Psoas muscle (tissue), 8 donors: ENCODE data around the gene COLEC12. TPM values are rescaled to one million over a fixed set of nuclear protein-coding genes. Genes with fewer than 3 reads are reported as not detected.
A peak's percentile ranks its signal among the peaks of the same experiment; 100 is the strongest.

Source experiments
- ATAC-seq, 4 donors: fragments of 200-7000 bp; cut with Tn5 transposase; one replicate each; pipeline ENCODE4 v1.9.1; 2020; ENCODE audit warnings: moderate library complexity in 3 of 4, mild to moderate bottlenecking in 2 of 4
- DNase-seq, 2 donors: peaks; one replicate each; pipeline ENCODE4 v3.0.0-alpha.2; 2020
- H3K27ac ChIP-seq: fragments of 200-600 bp; one replicate; pipeline ENCODE4 v1.8.0; 2022
- H3K27me3 ChIP-seq, 3 donors: fragments of 200-600 bp in 1 of 3; one replicate each; pipeline versions ENCODE4 v1.6.1 to v1.8.0; 2013 to 2022; ENCODE audit warnings: low read length in 2 of 3, mild to moderate bottlenecking in 2 of 3, moderate library complexity in 1 of 3; ENCODE audit not compliant: insufficient read depth in 3 of 3
- H3K36me3 ChIP-seq, 2 donors: fragments of 200-600 bp in 1 of 2; one replicate each; pipeline versions ENCODE4 v1.6.1 to v1.8.0; 2013 to 2022; ENCODE audit warnings: low read depth in 1 of 2, mild to moderate bottlenecking in 1 of 2, moderate library complexity in 1 of 2; ENCODE audit not compliant: insufficient read depth in 1 of 2
- H3K4me1 ChIP-seq: fragments of 200-600 bp; one replicate; pipeline ENCODE4 v1.8.0; 2022
- H3K4me3 ChIP-seq: fragments of 200-600 bp; one replicate; pipeline ENCODE4 v1.8.0; 2022; ENCODE audit warnings: mild to moderate bottlenecking
- H3K9me3 ChIP-seq: fragments of 200-600 bp; one replicate; pipeline ENCODE4 v1.8.0; 2022
- WGBS, 3 donors: extraction: QIAGEN DNeasy Blood & Tissue Kit; methylation state at CpG; one replicate each; pipeline versions ENCODE4 v1.1.6 to v1.1.7; 2013; 5-methylcytosine and 5-hydroxymethylcytosine counted together
- intact Hi-C, 2 donors: fragments of 100-400 bp; cut with DNase I; formaldehyde crosslinking; loops; one replicate each; pipeline versions ENCODE4 v1.11.0 to v1.14.2; 2022
- polyA plus RNA-seq, 3 donors: library from polyadenylated mRNA; stranded (reverse); fragments of 200-250 nt; gene quantifications; one replicate each; pipeline ENCODE4 v1.2.3, GENCODE V29; 2013
- total RNA-seq, 4 donors: library from RNA; stranded (reverse); fragmentation: NEBNext Ultra II Directional in 2 of 4; extraction: Animal tissue kit (Norgen Biotek cat#: 25700) in 2 of 4; gene quantifications; one replicate each; pipeline versions ENCODE4 v1.2.1 to v1.2.4, GENCODE V29; 2021 to 2023
- TF ChIP-seq, protein P1 (sequence below): fragments of 200-600 bp; IDR thresholded peaks from one replicate; pipeline ENCODE4 v1.8.0; 2022; ENCODE audit warnings: antibody characterized with exemption
- donor health status: healthy with polysubstance abuse.
- donor health status: DM: no; HTN: no; CAD: no; lungs with moderate emphysema.
- donor health status: Bipolar disorder and iron deficiency.
- donor health status: healthy.
- donor health status: DM: yes; HTN: yes; CAD: no.
- donor health status: DM: no; HTN: no; CAD: no.
- donor health status: DM: no; HTN: no; CAD: no.
- donor health status: DM: yes; HTN: yes; CAD: no.

The COLEC12 gene
- total and polyA plus RNA-seq, 7 donors = 0.80 to 6.4 (median 3.4) TPM

DNA sequence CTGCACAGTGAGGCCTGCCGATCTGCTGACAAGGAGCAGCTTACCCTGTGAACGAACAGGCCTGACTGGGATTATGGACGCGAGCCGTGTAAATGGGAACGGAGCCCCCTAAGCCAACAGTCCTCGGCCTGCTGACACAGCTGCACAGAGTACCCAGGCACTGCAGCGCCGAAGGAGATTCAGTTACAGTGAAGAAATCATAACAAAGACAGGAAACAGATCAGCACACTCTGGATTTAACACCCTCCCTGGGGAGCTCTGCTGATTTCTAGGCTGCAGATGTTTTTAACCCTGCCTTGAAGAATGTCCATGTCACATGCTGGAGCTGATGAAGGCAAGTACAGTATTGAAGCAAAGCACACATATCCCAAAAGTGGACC is 43.4 kb downstream of the COLEC12 start:
- DNase-seq (peak; percentile 46 to 80), ATAC-seq (peak; percentile 66 to 87 (median 82))
- Histone ChIP-seq H3K27ac (peak overlapping the region; percentile 30), H3K36me3 (no peaks in the 10 kb centered on the region), H3K4me3 (peak overlapping the region; percentile 36), H3K9me3 (peaks cover under 1% of the 10 kb centered on the region), H3K27me3 (peaks cover 0 to 6% (median 0%) of the 10 kb centered on the region in 3 donors), H3K4me1 (peaks cover 7% of the 10 kb centered on the region)
- WGBS, 3 donors = 0 to 4% (median 2%) methylated on average over 9 of the region's 9 CpGs
- TF ChIP-seq, protein P1, sequence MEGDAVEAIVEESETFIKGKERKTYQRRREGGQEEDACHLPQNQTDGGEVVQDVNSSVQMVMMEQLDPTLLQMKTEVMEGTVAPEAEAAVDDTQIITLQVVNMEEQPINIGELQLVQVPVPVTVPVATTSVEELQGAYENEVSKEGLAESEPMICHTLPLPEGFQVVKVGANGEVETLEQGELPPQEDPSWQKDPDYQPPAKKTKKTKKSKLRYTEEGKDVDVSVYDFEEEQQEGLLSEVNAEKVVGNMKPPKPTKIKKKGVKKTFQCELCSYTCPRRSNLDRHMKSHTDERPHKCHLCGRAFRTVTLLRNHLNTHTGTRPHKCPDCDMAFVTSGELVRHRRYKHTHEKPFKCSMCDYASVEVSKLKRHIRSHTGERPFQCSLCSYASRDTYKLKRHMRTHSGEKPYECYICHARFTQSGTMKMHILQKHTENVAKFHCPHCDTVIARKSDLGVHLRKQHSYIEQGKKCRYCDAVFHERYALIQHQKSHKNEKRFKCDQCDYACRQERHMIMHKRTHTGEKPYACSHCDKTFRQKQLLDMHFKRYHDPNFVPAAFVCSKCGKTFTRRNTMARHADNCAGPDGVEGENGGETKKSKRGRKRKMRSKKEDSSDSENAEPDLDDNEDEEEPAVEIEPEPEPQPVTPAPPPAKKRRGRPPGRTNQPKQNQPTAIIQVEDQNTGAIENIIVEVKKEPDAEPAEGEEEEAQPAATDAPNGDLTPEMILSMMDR = no peak
- intact Hi-C loops = no loop called here

DNA sequence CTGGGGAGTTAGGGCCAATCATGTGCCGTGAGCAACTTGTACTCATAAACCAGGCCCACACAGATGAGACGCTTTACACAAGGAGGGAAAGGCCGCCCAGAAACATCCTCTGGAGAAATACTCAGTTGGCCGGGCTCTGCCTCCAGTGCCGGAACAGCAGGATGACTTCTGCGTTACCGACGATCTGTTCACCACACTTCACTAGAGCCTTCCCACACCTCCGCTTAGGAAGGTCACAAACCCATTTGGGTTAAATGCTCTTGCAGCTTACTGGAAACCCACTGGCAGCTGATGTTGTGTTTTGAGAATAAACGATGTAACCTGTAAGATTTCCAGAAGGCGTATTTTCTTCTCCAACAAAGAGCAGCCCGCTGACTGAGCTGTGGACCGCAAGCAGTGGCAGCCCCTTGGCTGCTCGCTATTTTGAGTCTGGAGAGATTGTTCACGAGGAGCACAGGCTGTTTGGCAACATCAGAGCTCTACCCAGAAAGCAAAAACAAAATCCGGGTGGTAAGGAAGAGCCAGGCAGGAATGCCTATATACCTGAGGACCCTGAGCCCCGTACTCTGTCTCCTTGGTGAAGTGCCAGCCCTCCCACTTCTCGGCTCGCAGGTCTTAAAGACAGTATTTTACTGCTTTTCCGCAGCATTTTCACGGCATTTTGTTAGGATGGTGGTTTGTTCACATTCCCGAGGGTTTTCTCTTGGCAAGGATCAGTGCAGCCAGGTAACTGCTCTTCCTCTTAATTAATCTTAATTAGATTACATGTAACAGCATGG is 44.0 kb downstream of the COLEC12 start:
- Histone ChIP-seq H3K36me3 (no peaks in the 10 kb centered on the region), H3K27me3 (peaks cover 0 to 6% (median 0%) of the 10 kb centered on the region in 3 donors), H3K9me3 (peaks cover 6% of the 10 kb centered on the region), H3K4me1 (peaks cover 7% of the 10 kb centered on the region), H3K4me3 (peak overlapping the region; percentile 36), H3K27ac (peak overlapping the region; percentile 30)
- WGBS, 3 donors = 17 to 32% (median 18%) methylated on average over 22 of the region's 22 CpGs
- ATAC-seq = peak; percentile 45 to 78 (median 59)
- intact Hi-C loops = no loop called here
- TF ChIP-seq, protein P1 = no peak
- peak; percentile 67 for DNase-seq

DNA sequence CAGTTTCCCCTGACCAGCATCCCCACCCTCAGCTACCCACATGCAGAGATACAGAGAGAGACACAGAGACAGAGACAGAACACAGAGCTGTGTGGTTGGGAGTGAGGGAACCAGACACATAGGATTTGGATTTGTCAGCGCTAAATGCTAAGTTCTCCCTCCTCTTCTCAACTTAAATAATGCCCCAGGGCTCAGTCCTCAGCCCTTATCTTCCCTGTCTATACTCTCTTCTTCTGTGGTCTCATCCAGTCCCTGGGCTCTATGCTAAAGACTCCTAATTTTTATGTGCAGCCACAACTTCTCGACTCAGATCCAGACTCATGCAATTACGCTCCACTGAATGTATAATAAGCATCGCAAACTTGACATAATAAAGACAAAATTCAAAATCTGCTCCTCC is 47.1 kb downstream of the COLEC12 start:
- peaks cover 6% of the 10 kb centered on the region for H3K9me3 ChIP-seq
- no peak for ATAC-seq
- intact Hi-C loops = no loop called here
- no peak overlapping the region for H3K27ac ChIP-seq
- TF ChIP-seq, protein P1 = no peak
- no peak for DNase-seq
- H3K4me1 ChIP-seq = peaks cover 7% of the 10 kb centered on the region
- no peak overlapping the region for H3K4me3 ChIP-seq
- no peaks in the 10 kb centered on the region for H3K36me3 ChIP-seq
- 93 to 100% (median 96%) methylated on average over 4 of the region's 4 CpGs for WGBS, 3 donors
- peaks cover 0 to 6% (median 0%) of the 10 kb centered on the region in 3 donors for H3K27me3 ChIP-seq

DNA sequence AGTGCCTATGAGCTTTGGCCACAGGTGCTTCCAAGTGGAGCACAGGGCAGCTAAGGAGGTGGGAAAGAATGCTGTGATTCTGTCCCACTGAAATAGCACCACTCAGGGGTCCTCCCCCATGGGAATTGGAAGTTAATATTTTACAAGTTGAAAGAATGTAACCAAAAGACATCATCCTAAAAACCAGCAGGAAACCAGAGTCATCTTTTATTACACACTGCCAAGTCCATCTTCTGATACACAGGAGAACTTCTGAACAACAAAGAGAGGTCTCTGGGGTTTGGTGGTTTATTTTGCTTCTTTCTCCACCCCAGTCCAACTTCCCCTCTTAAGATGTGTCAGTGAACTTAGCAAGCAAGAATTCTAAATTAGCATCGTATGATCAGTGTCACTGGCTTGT is 47.7 kb downstream of the COLEC12 start:
- TF ChIP-seq, protein P1 = no peak
- Histone ChIP-seq H3K4me3 (no peak overlapping the region), H3K36me3 (no peaks in the 10 kb centered on the region), H3K9me3 (peaks cover 6% of the 10 kb centered on the region), H3K27me3 (peaks cover 0 to 6% (median 0%) of the 10 kb centered on the region in 3 donors), H3K27ac (no peak overlapping the region), H3K4me1 (peaks cover 7% of the 10 kb centered on the region)
- no peak for DNase-seq
- ATAC-seq = no peak
- WGBS, 3 donors = 56 to 73% (median 64%) methylated on average over 1 of the region's 1 CpG
- intact Hi-C loops = no loop called here
